GM19351 (cell line): ENCODE measurements around the gene GRIN3B.

Experiments used
- ATAC-seq: cut with Tn5 transposase; IDR thresholded peaks from one replicate; pipeline ENCODE4 v1.9.1; 2021; ENCODE audit warnings: mild to moderate bottlenecking, moderate library complexity; ENCODE audit not compliant: unreplicated experiment

GRIN3B gene

GRCh38 chr19:1006711-1007398 lies 6.6 kb downstream of the GRIN3B start:
- ATAC-seq, result no peak

GRCh38 chr19:1007399-1008251 lies 7.4 kb downstream of the GRIN3B start:
- no peak for ATAC-seq

GRCh38 chr19:1008268-1009040 lies 8.2 kb downstream of the GRIN3B start:
- ATAC-seq, result no peak

- no peak for ATAC-seq
These were observed 9.1 kb downstream of the GRIN3B start for GRCh38 chr19:1009041-1009980.

- ATAC-seq, result no peak
These were observed 9.8 kb downstream of the GRIN3B start for GRCh38 chr19:1009981-1010538.

GRCh38 chr19:1010586-1011510 lies 10.6 kb downstream of the GRIN3B start:
- ATAC-seq, result no peak

- ATAC-seq, result no peak
These were observed 11.7 kb downstream of the GRIN3B start for GRCh38 chr19:1011831-1012333.

- ATAC-seq, result no peak
These were observed 12.1 kb downstream of the GRIN3B start for GRCh38 chr19:1012334-1012733.

- ATAC-seq, result no peak
These were observed 13.0 kb downstream of the GRIN3B start for GRCh38 chr19:1013218-1013617.

GRCh38 chr19:1014161-1015060 lies 14.2 kb downstream of the GRIN3B start:
- no peak for ATAC-seq

- ATAC-seq, result no peak
These were observed 15.0 kb downstream of the GRIN3B start for GRCh38 chr19:1015061-1015781.

- ATAC-seq, result no peak
These were observed 15.8 kb downstream of the GRIN3B start for GRCh38 chr19:1015782-1016646.

- ATAC-seq, result no peak
These were observed 16.5 kb downstream of the GRIN3B start for GRCh38 chr19:1016647-1017114.

- ATAC-seq, result no peak
These were observed 17.1 kb downstream of the GRIN3B start for GRCh38 chr19:1017115-1017905.

GRCh38 chr19:1017906-1018305 lies 17.7 kb downstream of the GRIN3B start:
- no peak for ATAC-seq
